Caco-2 (cell line): Measurements from ENCODE around the gene PTH2. TPM values are rescaled to one million over a fixed set of nuclear protein-coding genes. Genes with fewer than 3 reads are reported as not detected.

ENCODE experiments used
- BruUV-seq: library from RNA; stranded (reverse); fragments of 400-500 nt; replicated peaks from 2 replicates; lab custom pipeline; 2021; lab: Mats Ljungman, UMichigan
- CTCF ChIA-PET: fragments of 300-600 bp; sonication (Branson Sonifier 250); formaldehyde crosslinking; loops from one replicate; lab custom pipeline; 2022; ENCODE audit warnings: antibody characterized with exemption; lab: Charles Lee
- POLR2A ChIA-PET: fragments of 300-600 bp; sonication (Branson Sonifier 250); formaldehyde crosslinking; loops from one replicate; lab custom pipeline; 2022; ENCODE audit warnings: antibody characterized with exemption; lab: Charles Lee
- DNase-seq, 2 experiments: peaks; one replicate each; pipeline versions ENCODE4 v3.0.0 to v3.0.0-alpha.2; 2020 to 2022
- H3K27me3 ChIP-seq: replicated peaks from 2 replicates; pipeline ENCODE4 v1.6.0; 2011; ENCODE audit warnings: low read length; ENCODE audit not compliant: control insufficient read depth, insufficient read depth
- H3K36me3 ChIP-seq: 2 replicates; pipeline ENCODE4 v1.5.1; 2011; ENCODE audit warnings: low read length; ENCODE audit not compliant: control insufficient read depth, insufficient read depth
- H3K4me1 ChIP-seq: fragments of 250-450 bp; sonication (Bioruptor Pico); 2 replicates; pipeline ENCODE4 v1.5.1; 2020; ENCODE audit warnings: mild to moderate bottlenecking
- H3K4me3 ChIP-seq: 2 replicates; pipeline ENCODE4 v1.5.1; 2011; ENCODE audit warnings: low read depth, mild to moderate bottlenecking, control low read depth, low read length
- H3K9me3 ChIP-seq: fragments of 250-450 bp; sonication (Bioruptor Pico); 2 replicates; pipeline ENCODE4 v1.5.1; 2020; ENCODE audit warnings: mild to moderate bottlenecking, moderate library complexity
- H3K27ac Mint-ChIP-seq: one replicate; pipeline ENCODE4 v1.8.0; 2022; ENCODE audit warnings: mixed read lengths; ENCODE audit not compliant: unreplicated experiment
- H3K27me3 Mint-ChIP-seq: one replicate; pipeline ENCODE4 v1.8.0; 2022; ENCODE audit warnings: mixed read lengths; ENCODE audit not compliant: insufficient read depth, unreplicated experiment
- H3K36me3 Mint-ChIP-seq: one replicate; pipeline ENCODE4 v1.8.0; 2022; ENCODE audit warnings: mild to moderate bottlenecking, mixed read lengths; ENCODE audit not compliant: insufficient read depth, unreplicated experiment
- H3K4me1 Mint-ChIP-seq: one replicate; pipeline ENCODE4 v1.8.0; 2022; ENCODE audit warnings: low read depth, mixed read lengths; ENCODE audit not compliant: unreplicated experiment
- H3K4me3 Mint-ChIP-seq: one replicate; pipeline ENCODE4 v1.8.0; 2022; ENCODE audit warnings: mild to moderate bottlenecking, moderate library complexity, mixed read lengths; ENCODE audit not compliant: unreplicated experiment
- H3K9me3 Mint-ChIP-seq: one replicate; pipeline ENCODE4 v1.8.0; 2022; ENCODE audit warnings: mixed read lengths; ENCODE audit not compliant: unreplicated experiment
- CTCF ChIP-seq, 2 experiments: fragments of 200-600 bp in 1 of 2; IDR thresholded peaks; 1 replicate in 1 of 2; 2 replicates in 1 of 2; pipeline versions ENCODE4 v1.5.1 to v1.8.0; 2011 to 2022; ENCODE audit warnings: antibody characterized with exemption in 1 of 2, control low read depth in 1 of 2, inconsistent platforms in 1 of 2, low read depth in 1 of 2, low read length in 1 of 2, mild to moderate bottlenecking in 1 of 2, moderate library complexity in 1 of 2; ENCODE audit not compliant: insufficient read depth in 1 of 2, severe bottlenecking in 1 of 2, unreplicated experiment in 1 of 2
- intact Hi-C: fragments of 100-400 bp; cut with micrococcal nuclease; formaldehyde crosslinking; loops from one replicate; pipeline ENCODE4 v1.10.0; 2022; ENCODE audit not compliant: unreplicated experiment
- total RNA-seq: library from RNA; stranded (reverse); gene quantifications from 2 replicates; pipeline ENCODE4 v1.2.3, GENCODE V29; 2022

Gene PTH2
- total RNA-seq, 1 experiment from 2014 or later: not detected

- Mint-ChIP-seq H3K9me3 (no peaks in the 10 kb centered on the region), H3K4me1 (peaks cover 25% of the 10 kb centered on the region), H3K27ac (no peak overlapping the region), H3K36me3 (no peaks in the 10 kb centered on the region), H3K27me3 (peaks cover 42% of the 10 kb centered on the region), H3K4me3 (peak overlapping the region; percentile 64)
- DNase-seq: no peak
- no TSS peak for BruUV-seq
- Histone ChIP-seq H3K27me3 (peaks cover 2% of the 10 kb centered on the region; the same call in 1 of the 2 replicates), H3K4me3 (no peak overlapping the region), H3K4me1 (peaks cover 29% of the 10 kb centered on the region), H3K36me3 (no peaks in the 10 kb centered on the region), H3K9me3 (no peaks in the 10 kb centered on the region)
- POLR2A ChIA-PET: no interaction called here
- CTCF ChIA-PET: interaction anchor here (1.0 kb wide), 1 partner anchor 10 kb away, joined by 3 read pairs; no protein-coding TSS in a partner anchor
- no peak for TF ChIP-seq CTCF (IDR thresholded peaks at IDR 0.05; ENCODE audit: insufficient read depth in 1 of 2, low read depth in 1 of 2, low read length in 1 of 2, severe bottlenecking in 1 of 2, unreplicated experiment in 1 of 2)
- intact Hi-C loops: no loop called here
Observed at GRCh38 chr19:49427339-49427738, 4.1 kb upstream of the PTH2 start.

GRCh38 chr19:49425922-49426592 lies 2.8 kb upstream of the PTH2 start:
- no peak overlapping the region for H3K4me3 ChIP-seq
- no peaks in the 10 kb centered on the region for H3K36me3 ChIP-seq
- POLR2A ChIA-PET: no interaction called here
- BruUV-seq: no TSS peak
- intact Hi-C loops: no loop called here
- Mint-ChIP-seq H3K27me3 (peaks cover 48% of the 10 kb centered on the region), H3K36me3 (peaks cover 2% of the 10 kb centered on the region), H3K4me1 (peaks cover 34% of the 10 kb centered on the region), H3K4me3 (peak overlapping the region; percentile 64), H3K9me3 (no peaks in the 10 kb centered on the region), H3K27ac (no peak overlapping the region)
- H3K27me3 ChIP-seq: peaks cover 2% of the 10 kb centered on the region; the same call in 1 of the 2 replicates
- CTCF ChIA-PET: interaction anchor here (0.5 to 1.3 kb wide), 3 partner anchors 16 to 31 kb away, joined by 3 to 6 read pairs (median 4); no protein-coding TSS in a partner anchor
- no peaks in the 10 kb centered on the region for H3K9me3 ChIP-seq
- H3K4me1 ChIP-seq: peaks cover 35% of the 10 kb centered on the region
- no peak for TF ChIP-seq CTCF (IDR thresholded peaks at IDR 0.05; ENCODE audit: insufficient read depth in 1 of 2, low read depth in 1 of 2, low read length in 1 of 2, severe bottlenecking in 1 of 2, unreplicated experiment in 1 of 2)
- DNase-seq: peak; percentile 73 to 81

- BruUV-seq: no TSS peak
- Mint-ChIP-seq H3K27me3 (peaks cover 48% of the 10 kb centered on the region), H3K36me3 (peaks cover 6% of the 10 kb centered on the region), H3K27ac (no peak within 1 kb of the TSS), H3K4me1 (peaks cover 34% of the 10 kb centered on the region), H3K9me3 (no peaks in the 10 kb centered on the region), H3K4me3 (peak within 1 kb of the TSS; percentile 64)
- ChIA-PET CTCF (interaction anchor here (0.7 to 1.3 kb wide), 2 partner anchors 17 to 31 kb away, joined by 3 to 6 read pairs; no protein-coding TSS in a partner anchor), POLR2A (no interaction called here)
- intact Hi-C loops: no loop called here
- Histone ChIP-seq H3K4me3 (no peak within 1 kb of the TSS), H3K9me3 (no peaks in the 10 kb centered on the region), H3K27me3 (peaks cover 2% of the 10 kb centered on the region; the same call in 1 of the 2 replicates), H3K36me3 (no peaks in the 10 kb centered on the region), H3K4me1 (peaks cover 39% of the 10 kb centered on the region)
- no peak for TF ChIP-seq CTCF (IDR thresholded peaks at IDR 0.05; ENCODE audit: insufficient read depth in 1 of 2, low read depth in 1 of 2, low read length in 1 of 2, severe bottlenecking in 1 of 2, unreplicated experiment in 1 of 2)
- no peak for DNase-seq
Observed at GRCh38 chr19:49425178-49425577, 1.9 kb upstream of the PTH2 start, which contains the start of gene GFY. TSS of gene GFY (plus strand) at chr19:49425388. CDS start at chr19:49426431, 1,043 bp downstream.
